H1 (cell line): ENCODE measurements around the gene CFAP54. TPM values are rescaled to one million over a fixed set of nuclear protein-coding genes. Genes with fewer than 3 reads are reported as not detected.

Experiments used
- CTCF ChIA-PET: fragments of 300-600 bp; sonication (Branson Sonifier 250); formaldehyde crosslinking; loops from one replicate; lab custom pipeline; 2021; ENCODE audit not compliant: partially characterized antibody; lab: Charles Lee
- POLR2A ChIA-PET: fragments of 300-600 bp; sonication (Branson Sonifier 250); formaldehyde crosslinking; loops from one replicate; lab custom pipeline; 2021; ENCODE audit warnings: inconsistent platforms; ENCODE audit not compliant: partially characterized antibody; lab: Charles Lee
- DNase-seq, 2 experiments: peaks; one replicate each; pipeline versions ENCODE4 v3.0.0 to v3.0.0-alpha.2; 2010 to 2022; ENCODE audit warnings: low spot score in 2 of 2, low read depth in 1 of 2, mixed read lengths in 1 of 2
- FAIRE-seq: peaks from 2 replicates; lab custom pipeline; 2011; peaks lifted over from hg19 to GRCh38; lab: Jason Lieb, UNC
- H2AFZ ChIP-seq: 2 replicates; pipeline ENCODE4 v1.8.1; 2012; ENCODE audit warnings: low read length, inconsistent platforms
- H2AK5ac ChIP-seq: 2 replicates; pipeline ENCODE4 v1.6.1; 2013; ENCODE audit warnings: low read depth, low read length
- H2BK120ac ChIP-seq: replicated peaks from 2 replicates; pipeline ENCODE3; 2013; ENCODE audit warnings: low read depth, low read length, inconsistent platforms
- H2BK12ac ChIP-seq: 2 replicates; pipeline ENCODE4 v1.6.1; 2013; ENCODE audit warnings: low read depth, low read length
- H2BK15ac ChIP-seq: 2 replicates; pipeline ENCODE4 v1.6.1; 2013; ENCODE audit warnings: low read length
- H2BK20ac ChIP-seq: 2 replicates; pipeline ENCODE4 v1.6.1; 2013; ENCODE audit warnings: low read length
- H2BK5ac ChIP-seq: 2 replicates; pipeline ENCODE4 v1.6.1; 2013; ENCODE audit warnings: low read depth, low read length
- H3K14ac ChIP-seq: 2 replicates; pipeline ENCODE4 v1.6.1; 2013; ENCODE audit warnings: inconsistent platforms; ENCODE audit not compliant: insufficient read length
- H3K18ac ChIP-seq: 2 replicates; pipeline ENCODE4 v1.6.1; 2013; ENCODE audit warnings: low read length; ENCODE audit errors: extremely low read depth
- H3K23ac ChIP-seq: 2 replicates; pipeline ENCODE4 v1.6.1; 2013; ENCODE audit warnings: inconsistent platforms; ENCODE audit not compliant: insufficient read length
- H3K23me2 ChIP-seq: 2 replicates; pipeline ENCODE4 v1.6.1; 2013; ENCODE audit warnings: low read depth, low read length
- H3K27ac ChIP-seq: 2 replicates; pipeline ENCODE4 v1.6.1; 2011; ENCODE audit warnings: low read depth, low read length, inconsistent platforms
- H3K27me3 ChIP-seq, 4 experiments: replicated peaks in 1 of 4; 1 replicate in 1 of 4; 2 replicates in 3 of 4; pipeline versions ENCODE4 v1.6.1 to v1.8.1; 2011 to 2013; ENCODE audit warnings: low read length in 3 of 4, mild to moderate bottlenecking in 3 of 4, inconsistent platforms in 2 of 4, mixed read lengths in 2 of 4, moderate library complexity in 1 of 4; ENCODE audit not compliant: control insufficient read depth in 3 of 4, insufficient read depth in 3 of 4; ENCODE audit errors: extremely low read depth in 1 of 4
- H3K36me3 ChIP-seq, 4 experiments: 2 replicates each; pipeline versions ENCODE4 v1.6.1 to v1.8.1; 2011 to 2013; ENCODE audit warnings: mild to moderate bottlenecking in 4 of 4, low read length in 3 of 4, moderate library complexity in 2 of 4, control low read depth in 1 of 4, inconsistent platforms in 1 of 4; ENCODE audit not compliant: insufficient read depth in 4 of 4, control insufficient read depth in 2 of 4
- H3K4ac ChIP-seq: replicated peaks from 2 replicates; pipeline ENCODE3; 2013; ENCODE audit warnings: low read length, low read depth, mixed read lengths, inconsistent platforms; ENCODE audit not compliant: insufficient read length
- H3K4me1 ChIP-seq, 4 experiments: replicated peaks in 1 of 4; 1 replicate in 1 of 4; 2 replicates in 3 of 4; pipeline versions ENCODE4 v1.6.1 to v1.8.1; 2011 to 2013; ENCODE audit warnings: low read length in 3 of 4, inconsistent platforms in 2 of 4, mixed read lengths in 1 of 4; ENCODE audit not compliant: insufficient read depth in 4 of 4, control insufficient read depth in 3 of 4
- H3K4me2 ChIP-seq, 2 experiments: 2 replicates each; pipeline versions ENCODE4 v1.6.1 to v1.8.1; 2011 to 2013; ENCODE audit warnings: low read depth in 2 of 2, low read length in 2 of 2, control low read depth in 1 of 2, inconsistent platforms in 1 of 2, mild to moderate bottlenecking in 1 of 2; ENCODE audit not compliant: insufficient read depth in 1 of 2
- H3K4me3 ChIP-seq, 4 experiments: fragments of 200-600, 300-600 bp in 1 of 4; sonication (generic), shearing (Covaris generic), sonication (Bioruptor Twin) in 1 of 4; 2 replicates each; pipeline versions ENCODE4 v1.5.1 to v1.8.1; 2011 to 2016; ENCODE audit warnings: low read length in 4 of 4, low read depth in 3 of 4, control low read depth in 2 of 4, inconsistent platforms in 2 of 4, mild to moderate bottlenecking in 2 of 4, mixed read lengths in 1 of 4, moderate library complexity in 1 of 4; ENCODE audit not compliant: insufficient read depth in 2 of 4; ENCODE audit errors: extremely low read depth in 1 of 4
- H3K56ac ChIP-seq: replicated peaks from 2 replicates; pipeline ENCODE3; 2013; ENCODE audit warnings: low read depth, mild to moderate bottlenecking, mixed read lengths, low read length, inconsistent platforms; ENCODE audit not compliant: insufficient read length
- H3K79me1 ChIP-seq: 2 replicates; pipeline ENCODE4 v1.6.1; 2013; ENCODE audit warnings: low read depth, low read length, control low read depth
- H3K79me2 ChIP-seq, 2 experiments: 2 replicates each; pipeline versions ENCODE4 v1.6.1 to v1.8.1; 2012 to 2013; ENCODE audit warnings: low read length in 2 of 2, mild to moderate bottlenecking in 2 of 2, inconsistent platforms in 1 of 2; ENCODE audit not compliant: insufficient read depth in 2 of 2, control insufficient read depth in 1 of 2
- H3K9ac ChIP-seq, 4 experiments: replicated peaks in 1 of 4; 1 replicate in 1 of 4; 2 replicates in 3 of 4; pipeline versions ENCODE4 v1.6.1 to v1.8.1; 2011 to 2013; ENCODE audit warnings: low read depth in 3 of 4, low read length in 3 of 4, control low read depth in 2 of 4, mild to moderate bottlenecking in 2 of 4, moderate library complexity in 2 of 4, inconsistent platforms in 1 of 4; ENCODE audit errors: extremely low read depth in 1 of 4
- H3K9me3 ChIP-seq, 2 experiments: 2 replicates each; pipeline versions ENCODE4 v1.6.1 to v1.8.1; 2012 to 2013; ENCODE audit warnings: mild to moderate bottlenecking in 2 of 2, moderate library complexity in 2 of 2, control low read depth in 1 of 2, inconsistent platforms in 1 of 2, low read depth in 1 of 2, low read length in 1 of 2, mixed read lengths in 1 of 2; ENCODE audit not compliant: insufficient read depth in 2 of 2
- H4K20me1 ChIP-seq, 2 experiments: replicated peaks in 1 of 2; 2 replicates each; pipeline versions ENCODE3 to v1.8.1; 2011 to 2013; ENCODE audit warnings: inconsistent platforms in 2 of 2, low read length in 2 of 2, mild to moderate bottlenecking in 1 of 2; ENCODE audit not compliant: insufficient read depth in 2 of 2, control insufficient read depth in 1 of 2
- H4K5ac ChIP-seq: 2 replicates; pipeline ENCODE4 v1.6.1; 2013; ENCODE audit warnings: low read length, low read depth, mixed read lengths, inconsistent platforms; ENCODE audit not compliant: insufficient read length
- H4K8ac ChIP-seq: 2 replicates; pipeline ENCODE4 v1.8.0; 2013; ENCODE audit warnings: mild to moderate bottlenecking, moderate library complexity, low read length, inconsistent platforms; ENCODE audit not compliant: insufficient read depth; ENCODE audit errors: extremely low read depth
- H4K91ac ChIP-seq: replicated peaks from 2 replicates; pipeline ENCODE3; 2013; ENCODE audit warnings: low read length, mixed read lengths, inconsistent platforms; ENCODE audit not compliant: insufficient read length
- CBX8 ChIP-seq: fragments of 300-800, 300-1000 bp; sonication (generic); IDR thresholded peaks from 2 replicates; pipeline ENCODE4 v1.7.1; 2016; ENCODE audit warnings: low read depth, low read length, borderline replicate concordance
- SIRT6 ChIP-seq: IDR thresholded peaks from one replicate; pipeline ENCODE4 v1.7.1; 2012; ENCODE audit warnings: low read length, inconsistent platforms
- TAF1 ChIP-seq: IDR thresholded peaks from 2 replicates; pipeline ENCODE4 v1.6.1; 2011; ENCODE audit warnings: mild to moderate bottlenecking, low read depth, low read length
- WGBS, 2 experiments: shearing (Covaris generic) in 1 of 2; methylation state at CpG; one replicate each; pipeline versions ENCODE4 v1.1.6 to v1.1.7; 2013 to 2015; ENCODE audit warnings: low lambda C conversion rate in 2 of 2, mixed read lengths in 2 of 2, inconsistent platforms in 1 of 2, low coverage in 1 of 2, missing lambda C conversion rate in 1 of 2; ENCODE audit not compliant: insufficient replicate concordance in 2 of 2, insufficient coverage in 1 of 2, insufficient read length in 1 of 2; ENCODE audit errors: extremely low coverage in 1 of 2, missing lambda C conversion rate in 1 of 2; 5-methylcytosine and 5-hydroxymethylcytosine counted together
- polyA plus RNA-seq, 7 experiments: library from polyadenylated mRNA; depleted of rRNA in 3 of 7; stranded (reverse) in 5 of 7; unstranded in 2 of 7; fragments of >200 nt in 5 of 7; fragments of 200-250 nt in 2 of 7; gene quantifications; 1 replicate in 5 of 7; 2 replicates in 1 of 7; 4 replicates in 1 of 7; pipeline versions ENCODE4 v1.2.1 to v1.2.3, GENCODE V29; 2011 to 2013; ENCODE audit warnings: missing spikeins in 2 of 7, mixed read lengths in 2 of 7
- total RNA-seq: library from RNA; stranded (reverse); fragmentation: NEBNext Ultra II Directional; extraction: Animal tissue kit (Norgen Biotek cat#: 25700); gene quantifications from 2 replicates; pipeline ENCODE4 v1.2.1, GENCODE V29; 2021
- TF ChIP-seq, protein P1 (sequence below): IDR thresholded peaks from 2 replicates; pipeline ENCODE4 v1.6.1; 2012; ENCODE audit warnings: low read length, inconsistent platforms

The CFAP54 gene
- total and polyA plus RNA-seq, 2 of the 8 experiments (the other 6 are each of a cell fraction or from before 2014, with no cell fraction given), result 0.17 to 0.33 TPM

DNA sequence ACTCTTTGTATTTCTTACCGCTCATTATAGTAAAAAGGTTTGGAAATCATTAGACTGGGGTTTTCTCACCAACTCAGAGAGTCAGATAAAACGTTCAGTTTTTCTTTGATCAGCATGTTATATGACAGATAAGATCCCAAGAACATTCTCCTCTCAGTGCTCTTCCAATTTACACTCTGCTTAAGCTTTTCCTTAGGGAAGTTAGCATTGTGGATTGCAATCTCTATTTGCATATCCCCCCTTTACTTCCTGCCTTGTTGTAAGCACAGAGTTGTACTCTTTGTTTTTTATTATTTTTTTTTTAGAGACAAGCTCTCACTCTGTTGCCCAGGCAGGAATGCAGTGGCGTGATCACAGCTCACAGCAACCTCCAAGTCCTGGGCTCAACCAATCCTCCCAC lies 11.4 kb upstream of the CFAP54 start:
- H2BK120ac ChIP-seq, result no peak overlapping the region
- no peak overlapping the region for H3K23ac ChIP-seq
- no peak overlapping the region for H3K14ac ChIP-seq
- no peak overlapping the region for H3K27ac ChIP-seq
- no peaks in the 10 kb centered on the region for H3K79me2 ChIP-seq
- H2AFZ ChIP-seq, result no peak overlapping the region
- no peak overlapping the region; the same call in 1 of the 2 replicates for H4K8ac ChIP-seq
- no peak overlapping the region for H2AK5ac ChIP-seq
- no peak overlapping the region for H3K4me2 ChIP-seq
- POLR2A ChIA-PET, result no interaction called here
- TF ChIP-seq CBX8 (no peak), SIRT6 (no peak), TAF1 (no peak)
- TF ChIP-seq, protein P1, sequence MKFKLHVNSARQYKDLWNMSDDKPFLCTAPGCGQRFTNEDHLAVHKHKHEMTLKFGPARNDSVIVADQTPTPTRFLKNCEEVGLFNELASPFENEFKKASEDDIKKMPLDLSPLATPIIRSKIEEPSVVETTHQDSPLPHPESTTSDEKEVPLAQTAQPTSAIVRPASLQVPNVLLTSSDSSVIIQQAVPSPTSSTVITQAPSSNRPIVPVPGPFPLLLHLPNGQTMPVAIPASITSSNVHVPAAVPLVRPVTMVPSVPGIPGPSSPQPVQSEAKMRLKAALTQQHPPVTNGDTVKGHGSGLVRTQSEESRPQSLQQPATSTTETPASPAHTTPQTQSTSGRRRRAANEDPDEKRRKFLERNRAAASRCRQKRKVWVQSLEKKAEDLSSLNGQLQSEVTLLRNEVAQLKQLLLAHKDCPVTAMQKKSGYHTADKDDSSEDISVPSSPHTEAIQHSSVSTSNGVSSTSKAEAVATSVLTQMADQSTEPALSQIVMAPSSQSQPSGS, result no peak
- FAIRE-seq (no peak), DNase-seq (no peak)
- no peaks in the 10 kb centered on the region for H4K20me1 ChIP-seq
- H2BK15ac ChIP-seq, result no peak overlapping the region
- H3K56ac ChIP-seq, result no peak overlapping the region
- H3K9me3 ChIP-seq, result no peaks in the 10 kb centered on the region
- H2BK20ac ChIP-seq, result no peak overlapping the region
- CTCF ChIA-PET, result interaction anchor here (0.8 to 1.0 kb wide), 3 partner anchors 9 to 39 kb away, joined by 3 to 5 read pairs (median 3); no protein-coding TSS in a partner anchor
- no peaks in the 10 kb centered on the region for H3K79me1 ChIP-seq
- WGBS, 2 experiments, result 75% methylated on average over 3 of the region's 3 CpGs; no CpG with 5 or more reads in 1 of the 2 experiments
- H3K4me3 ChIP-seq, result no peak overlapping the region
- no peaks in the 10 kb centered on the region for H3K27me3 ChIP-seq
- no peaks in the 10 kb centered on the region for H3K23me2 ChIP-seq
- H2BK5ac ChIP-seq, result no peak overlapping the region
- H4K91ac ChIP-seq, result no peak overlapping the region
- no peak overlapping the region for H4K5ac ChIP-seq
- no peaks in the 10 kb centered on the region for H3K36me3 ChIP-seq
- no peaks in the 10 kb centered on the region for H3K4me1 ChIP-seq
- H3K9ac ChIP-seq, result no peak overlapping the region
- H3K4ac ChIP-seq, result no peak overlapping the region
- no peak overlapping the region for H2BK12ac ChIP-seq
- no peak overlapping the region for H3K18ac ChIP-seq
